NCI-H2196 (cell line): ENCODE results near the gene VGLL3.
"Not testable (repeated sequence)": the region's sequence is repeated elsewhere in the genome, so short reads cannot be mapped to it uniquely, and the experiment has no call there.

Experiments
- DNase-seq: peaks from one replicate; lab custom pipeline; 2025; ENCODE audit not compliant: unreplicated experiment; lab: John Stamatoyannopoulos, UW

The VGLL3 gene

GRCh38 chr3:86990734-86991481, at the start of gene VGLL3:
Gene VGLL3, minus strand, starts transcription at chr3:86991149. Its CDS starts 406 bp downstream, at chr3:86990743.
- no peak for DNase-seq

- no peak for DNase-seq
Measured at GRCh38 chr3:87037652-87038051, 46.7 kb upstream of the VGLL3 start.

GRCh38 chr3:87036671-87037070, 45.7 kb upstream of the VGLL3 start:
- no peak for DNase-seq

- no peak for DNase-seq
Measured at GRCh38 chr3:87035339-87035738, 44.4 kb upstream of the VGLL3 start.

- DNase-seq = no peak
Measured at GRCh38 chr3:87033205-87033604, 42.3 kb upstream of the VGLL3 start.

GRCh38 chr3:87025661-87026645, 35.0 kb upstream of the VGLL3 start:
- DNase-seq = no peak

GRCh38 chr3:87017370-87017769, 26.4 kb upstream of the VGLL3 start:
- not testable (repeated sequence) for DNase-seq

GRCh38 chr3:87009271-87009670, 18.3 kb upstream of the VGLL3 start:
- no peak for DNase-seq

- DNase-seq = no peak
Measured at GRCh38 chr3:87006844-87007439, 16.0 kb upstream of the VGLL3 start.

GRCh38 chr3:87004883-87005282, 13.9 kb upstream of the VGLL3 start:
- DNase-seq = no peak

GRCh38 chr3:87002346-87002745, 11.4 kb upstream of the VGLL3 start:
- DNase-seq = no peak

- no peak for DNase-seq
Measured at GRCh38 chr3:87001473-87002098, 10.6 kb upstream of the VGLL3 start.

- no peak for DNase-seq
Measured at GRCh38 chr3:87000940-87001339, 10.0 kb upstream of the VGLL3 start.

- no peak for DNase-seq
Measured at GRCh38 chr3:86998569-86998968, 7.6 kb upstream of the VGLL3 start.

- no peak for DNase-seq
Measured at GRCh38 chr3:86996261-86996955, 5.5 kb upstream of the VGLL3 start.

GRCh38 chr3:86995537-86995936, 4.6 kb upstream of the VGLL3 start:
- no peak for DNase-seq

GRCh38 chr3:86993704-86994103, 2.8 kb upstream of the VGLL3 start:
- no peak for DNase-seq

GRCh38 chr3:86991840-86992435, 989 bp upstream of the VGLL3 start:
- no peak for DNase-seq

GRCh38 chr3:86991482-86991815, 500 bp upstream of the VGLL3 start:
- DNase-seq = no peak

- DNase-seq = no peak
Measured at GRCh38 chr3:86990012-86990733, 776 bp downstream of the VGLL3 start.
